Ammon's horn (tissue), 1 donor: Measurements from ENCODE around the gene LNX2.
"Not testable (repeated sequence)": the region's sequence is repeated elsewhere in the genome, so short reads cannot be mapped to it uniquely, and the experiment has no call there.

Source experiments
- DNase-seq: peaks from one replicate; pipeline ENCODE4 v3.0.0-alpha.2; 2016; ENCODE audit warnings: low spot score

The LNX2 gene

DNA sequence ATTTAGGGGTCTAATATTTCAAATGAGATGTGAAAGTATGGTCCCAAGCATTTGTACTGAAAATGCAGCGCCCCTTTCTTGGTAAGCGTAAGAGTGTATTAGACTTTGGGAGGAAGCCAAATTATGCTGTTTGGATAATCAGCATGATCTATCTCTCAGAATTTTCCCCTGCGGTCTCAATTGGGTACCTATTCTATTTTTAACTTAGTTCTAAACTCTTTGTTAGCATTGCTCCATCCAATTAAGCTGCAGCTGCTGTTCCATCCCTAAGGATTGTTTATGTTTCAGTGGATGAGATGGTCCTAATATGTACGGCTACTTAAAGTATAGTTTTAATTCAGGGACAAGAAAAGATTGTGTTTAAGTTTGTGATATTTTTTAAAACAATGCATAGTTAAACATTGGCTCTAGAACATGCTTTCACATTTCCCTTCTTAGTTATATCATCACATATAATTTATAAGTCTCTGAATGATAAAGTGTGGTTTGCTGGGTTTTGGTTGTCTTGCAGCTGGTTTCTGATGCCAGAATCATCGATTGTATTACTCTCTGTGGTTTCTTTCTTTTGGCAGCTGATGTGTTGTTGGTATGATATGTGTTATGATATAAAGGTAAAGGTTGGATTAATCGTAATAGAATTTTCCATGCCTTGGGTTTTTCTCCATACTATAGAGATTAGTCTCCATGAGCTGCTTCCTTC, 16.4 kb upstream of the LNX2 start:
- DNase-seq: no peak

DNA sequence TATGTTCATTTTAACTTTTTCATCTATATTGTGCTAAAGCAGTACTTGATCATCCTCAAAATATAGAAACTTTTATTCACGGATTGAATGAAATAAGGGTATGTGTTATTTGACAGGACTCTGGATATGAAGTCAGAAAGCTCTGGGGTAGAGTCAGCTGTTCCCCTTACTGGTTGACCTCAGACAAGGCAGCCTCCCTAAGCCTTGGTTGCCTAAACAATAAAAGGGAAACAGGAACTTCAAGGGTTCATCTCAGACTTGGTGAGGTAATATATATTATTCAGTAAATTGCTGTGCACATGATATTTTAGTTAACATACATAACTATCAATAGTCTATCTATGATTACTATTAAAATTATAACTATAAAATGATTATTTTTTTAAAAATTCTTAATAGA, 14.9 kb upstream of the LNX2 start:
- DNase-seq: no peak

DNA sequence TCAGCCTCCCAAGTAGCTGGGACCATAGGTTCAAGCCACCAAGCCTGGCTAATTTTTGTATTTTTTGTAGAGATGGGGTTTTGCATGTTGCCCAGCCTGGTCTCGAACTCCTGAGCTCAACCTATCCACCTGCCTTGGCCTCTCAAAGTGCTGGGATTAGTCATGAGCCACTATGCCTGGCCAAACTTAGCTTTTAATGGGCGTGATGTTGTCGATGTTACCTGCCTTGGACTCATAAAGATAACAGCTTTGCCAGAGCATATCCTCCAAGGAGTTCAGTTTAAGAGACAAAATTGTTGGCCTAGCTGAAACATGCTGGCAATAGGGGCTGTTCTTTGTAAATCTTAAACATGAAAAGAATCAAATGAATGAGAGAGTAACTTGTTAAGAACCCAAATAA, 14.5 kb upstream of the LNX2 start:
- DNase-seq: no peak

DNA sequence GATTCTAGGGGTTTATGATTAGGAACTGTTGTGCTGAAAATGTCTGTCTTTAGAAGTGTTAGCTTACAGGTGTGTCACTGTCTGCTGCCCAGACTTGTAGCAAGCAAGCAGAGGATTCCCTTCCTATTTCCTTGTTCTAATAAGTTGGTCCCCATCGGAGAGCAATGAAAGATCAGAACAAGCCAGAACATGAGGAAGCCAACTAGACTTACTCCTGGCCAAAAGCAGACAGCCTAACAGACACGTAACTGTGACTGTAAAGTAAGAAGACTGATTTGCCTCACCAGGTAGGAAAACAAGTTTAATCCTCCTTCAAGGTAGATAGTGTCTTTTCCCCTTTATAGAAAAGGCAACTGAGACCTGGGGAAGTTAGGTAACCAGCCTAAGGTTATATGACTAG, 13.9 kb upstream of the LNX2 start:
- no peak for DNase-seq

DNA sequence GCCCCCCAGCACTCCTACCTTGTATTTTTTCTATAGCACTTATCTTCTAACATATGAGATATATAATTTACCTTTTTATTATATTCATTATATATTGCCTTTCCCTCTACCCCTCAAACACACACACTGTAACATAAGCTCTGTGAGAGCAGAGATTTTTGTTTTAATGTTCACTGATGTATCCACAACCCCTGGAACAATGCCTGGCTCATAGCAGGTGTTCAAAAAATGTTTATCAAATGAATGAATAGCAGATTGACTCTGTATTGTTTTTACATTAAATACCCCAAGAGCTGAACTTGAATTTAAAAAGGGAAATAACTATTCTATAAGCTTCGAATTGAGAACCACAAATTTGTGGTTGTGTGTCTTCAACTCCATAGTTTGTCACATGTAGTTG, 12.3 kb upstream of the LNX2 start:
- no peak for DNase-seq

DNA sequence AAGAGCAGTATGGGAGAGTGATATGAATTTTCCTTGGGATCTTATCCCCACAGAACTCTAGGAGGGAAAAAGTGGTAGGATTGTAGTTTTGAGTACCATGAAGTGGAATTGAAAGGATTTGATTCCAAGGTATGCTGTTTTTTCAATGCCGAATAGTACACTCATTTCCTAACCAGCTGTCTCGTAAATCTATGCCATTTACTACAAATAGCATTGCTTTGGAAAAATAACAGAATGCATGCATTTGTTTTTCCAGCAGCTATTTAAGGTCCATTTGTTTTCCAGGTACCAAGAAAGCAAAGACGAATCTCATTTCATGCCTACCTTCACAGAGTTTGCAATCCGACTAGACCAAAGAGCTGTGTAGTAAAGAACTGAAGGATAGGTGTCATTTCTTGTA, 11.9 kb upstream of the LNX2 start:
- no peak for DNase-seq

DNA sequence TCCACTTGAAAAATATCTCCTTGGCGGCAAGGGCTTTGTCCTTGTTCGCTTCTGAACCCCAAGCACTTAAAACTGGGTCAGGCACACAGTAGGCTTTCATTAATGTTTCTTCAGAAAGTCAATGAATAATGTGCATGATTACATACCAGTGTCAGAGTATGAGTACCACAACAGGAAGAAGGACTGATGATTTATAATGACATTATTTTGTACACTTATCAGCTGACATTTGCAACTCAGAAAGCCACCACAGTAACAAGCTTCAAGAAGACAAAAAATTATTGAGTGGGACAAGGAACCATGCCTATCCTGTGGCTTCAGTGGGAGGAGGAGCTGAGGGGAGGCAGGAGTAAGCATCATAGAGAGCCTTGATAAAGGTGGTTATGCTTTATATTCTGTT, 11.3 kb upstream of the LNX2 start:
- DNase-seq: no peak

DNA sequence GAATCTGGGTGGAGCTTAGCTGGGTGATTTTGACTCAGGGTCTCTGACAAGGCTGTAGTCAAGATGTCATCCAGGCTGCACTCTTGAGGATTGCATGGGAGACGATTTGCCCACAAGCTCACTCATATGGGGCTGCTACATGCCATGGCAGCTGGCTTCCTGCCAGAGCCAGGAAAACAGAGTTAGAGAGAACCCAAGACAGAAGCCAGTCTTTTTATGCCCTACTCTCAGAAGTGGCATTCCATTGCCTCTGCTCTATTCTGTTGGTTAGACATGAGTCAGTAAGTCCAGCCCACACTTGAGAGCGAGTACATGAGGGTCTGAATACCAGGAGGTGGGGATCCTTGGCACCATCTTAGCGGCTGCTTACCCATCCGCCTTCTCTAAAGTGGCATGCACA, 10.8 kb upstream of the LNX2 start:
- DNase-seq: no peak

DNA sequence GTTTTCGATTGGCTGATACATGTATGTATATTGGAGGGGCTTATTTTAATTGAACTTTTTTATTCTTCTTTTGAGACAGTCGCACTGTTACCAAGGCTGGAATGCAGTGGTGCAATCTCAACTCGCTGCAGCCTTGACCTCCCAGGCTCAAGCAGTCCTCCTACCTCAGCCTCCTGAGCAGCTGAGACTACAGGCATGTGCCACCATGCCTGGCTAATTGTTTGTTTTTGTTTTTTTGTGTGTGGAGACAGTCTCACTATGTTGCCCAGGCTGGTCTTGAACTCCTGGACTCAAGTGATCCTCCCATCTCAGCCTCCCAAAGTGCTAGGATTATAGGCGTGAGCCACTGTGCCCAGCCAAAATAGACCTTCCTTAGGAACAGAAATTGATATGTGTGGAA, 8.4 kb upstream of the LNX2 start:
- not testable (repeated sequence) for DNase-seq

DNA sequence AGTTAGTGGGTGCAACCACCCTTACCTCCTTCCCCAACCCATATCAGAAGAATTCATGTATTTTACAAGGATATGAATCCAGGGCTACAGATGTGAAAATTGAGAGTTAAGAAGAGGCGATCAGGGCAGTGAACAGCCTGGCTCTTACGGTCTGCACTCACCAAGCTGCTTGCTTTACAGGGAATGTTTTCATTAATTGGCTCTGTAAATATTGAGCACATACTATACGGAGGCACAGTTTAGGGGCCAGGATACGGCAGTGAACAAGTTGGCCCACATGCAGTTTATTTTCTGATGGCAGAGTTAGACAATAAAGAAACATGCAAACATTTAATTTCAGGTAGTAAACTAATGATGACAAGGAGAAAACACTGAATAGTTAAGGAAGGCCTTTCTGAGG, 7.8 kb upstream of the LNX2 start:
- no peak for DNase-seq

DNA sequence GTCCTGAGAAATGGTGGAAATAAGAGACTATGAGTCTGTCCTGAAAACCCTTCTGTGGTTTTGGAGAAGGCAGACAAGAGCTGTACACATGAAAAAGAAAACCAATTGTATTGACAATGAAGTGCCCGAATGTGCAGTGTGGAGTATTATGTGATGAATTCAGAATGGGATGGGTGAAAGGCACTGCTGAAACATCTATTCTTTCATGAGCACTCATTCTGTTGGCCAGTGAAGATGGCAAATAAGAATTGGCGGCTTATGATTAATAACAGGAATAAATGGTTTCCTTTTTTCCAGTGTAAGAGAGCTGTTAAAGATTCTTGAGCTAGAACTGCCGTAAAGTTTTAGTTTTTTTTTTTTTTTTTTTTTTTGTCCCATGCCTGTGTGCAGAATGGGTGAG, 7.1 kb upstream of the LNX2 start:
- no peak for DNase-seq

DNA sequence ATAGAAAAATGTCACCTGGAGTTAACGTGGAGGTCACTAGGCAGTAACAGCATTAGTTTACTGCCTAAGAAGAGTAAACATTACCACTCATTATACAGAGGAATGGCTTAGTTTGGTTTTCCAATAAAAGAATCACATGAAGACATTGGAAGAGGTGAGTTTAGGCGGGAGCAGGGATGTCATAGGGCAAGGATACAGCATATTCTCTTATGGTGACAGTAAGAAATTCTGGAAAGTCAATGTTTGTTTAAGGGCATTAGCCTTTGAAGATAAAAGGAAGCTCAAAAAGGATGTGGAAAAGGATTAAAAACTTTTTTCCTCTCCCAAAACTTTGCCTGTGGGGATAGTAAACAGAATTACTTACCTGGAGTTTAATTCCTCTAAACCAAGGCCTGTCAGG, 5.5 kb upstream of the LNX2 start:
- DNase-seq: no peak

DNA sequence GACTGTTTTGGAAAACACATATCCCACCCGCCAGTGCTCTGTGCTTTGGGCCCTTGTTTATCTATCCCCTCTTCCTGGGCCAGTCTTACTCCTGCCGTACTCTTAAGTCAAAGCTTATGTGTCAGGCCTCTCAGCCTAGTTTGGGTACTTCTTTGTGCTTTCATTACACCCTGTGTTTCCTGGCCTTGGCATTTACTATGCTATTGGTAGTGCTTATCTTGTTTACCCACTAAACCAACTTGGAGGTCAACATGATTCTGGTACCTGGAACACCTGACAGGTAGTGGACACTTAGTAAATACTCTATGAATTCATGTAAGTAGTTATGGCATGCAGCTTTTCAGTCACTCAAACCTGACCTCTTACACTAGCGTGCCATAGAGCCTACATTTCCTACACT, 3.7 kb upstream of the LNX2 start:
- DNase-seq: no peak

DNA sequence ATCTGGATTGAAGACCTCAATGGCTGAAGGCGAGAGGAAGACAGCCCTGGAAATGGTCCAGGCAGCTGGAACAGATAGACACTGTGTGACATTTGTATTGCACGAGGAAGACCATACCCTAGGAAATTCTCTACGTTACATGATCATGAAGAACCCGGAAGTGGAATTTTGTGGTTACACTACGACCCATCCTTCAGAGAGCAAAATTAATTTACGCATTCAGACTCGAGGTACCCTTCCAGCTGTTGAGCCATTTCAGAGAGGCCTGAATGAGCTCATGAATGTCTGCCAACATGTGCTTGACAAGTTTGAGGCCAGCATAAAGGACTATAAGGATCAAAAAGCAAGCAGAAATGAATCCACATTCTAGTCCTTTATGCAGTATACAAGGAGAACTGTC, 2.6 kb upstream of the LNX2 start:
- DNase-seq: no peak

DNA sequence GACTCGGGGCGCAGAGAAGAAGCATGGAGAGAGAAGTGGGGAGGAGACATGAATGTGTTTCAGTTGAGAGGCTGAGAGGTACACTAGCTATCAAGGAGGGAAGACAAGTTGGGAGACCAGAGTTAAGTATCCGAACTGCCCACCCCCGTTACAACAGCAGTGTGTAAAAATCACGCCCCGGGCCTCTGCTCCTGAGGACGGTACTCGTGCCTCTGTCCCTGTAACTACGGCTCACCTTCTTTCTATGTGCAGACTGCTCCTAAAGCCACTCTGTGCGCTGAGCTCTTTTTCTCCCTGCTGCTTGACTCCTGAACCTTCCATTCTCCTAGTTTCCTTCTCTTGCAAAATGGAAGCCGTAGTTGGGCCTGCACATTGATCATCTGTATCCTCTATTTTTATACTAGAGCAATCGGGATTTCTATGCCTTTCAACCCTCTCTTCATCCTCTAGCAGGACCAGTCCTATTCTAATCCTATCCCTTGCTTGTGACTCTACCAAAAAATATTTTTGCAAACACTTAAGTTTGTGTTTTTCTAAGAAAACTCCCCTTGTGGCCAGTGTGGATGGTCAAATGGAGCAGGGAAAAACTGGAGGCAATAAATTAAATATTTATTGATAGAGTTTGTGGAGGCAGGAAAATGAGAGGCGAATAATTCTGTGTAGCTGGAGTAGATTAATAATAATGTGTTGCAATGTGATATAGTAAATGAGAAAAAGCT, 1.9 kb upstream of the LNX2 start:
- no peak for DNase-seq

DNA sequence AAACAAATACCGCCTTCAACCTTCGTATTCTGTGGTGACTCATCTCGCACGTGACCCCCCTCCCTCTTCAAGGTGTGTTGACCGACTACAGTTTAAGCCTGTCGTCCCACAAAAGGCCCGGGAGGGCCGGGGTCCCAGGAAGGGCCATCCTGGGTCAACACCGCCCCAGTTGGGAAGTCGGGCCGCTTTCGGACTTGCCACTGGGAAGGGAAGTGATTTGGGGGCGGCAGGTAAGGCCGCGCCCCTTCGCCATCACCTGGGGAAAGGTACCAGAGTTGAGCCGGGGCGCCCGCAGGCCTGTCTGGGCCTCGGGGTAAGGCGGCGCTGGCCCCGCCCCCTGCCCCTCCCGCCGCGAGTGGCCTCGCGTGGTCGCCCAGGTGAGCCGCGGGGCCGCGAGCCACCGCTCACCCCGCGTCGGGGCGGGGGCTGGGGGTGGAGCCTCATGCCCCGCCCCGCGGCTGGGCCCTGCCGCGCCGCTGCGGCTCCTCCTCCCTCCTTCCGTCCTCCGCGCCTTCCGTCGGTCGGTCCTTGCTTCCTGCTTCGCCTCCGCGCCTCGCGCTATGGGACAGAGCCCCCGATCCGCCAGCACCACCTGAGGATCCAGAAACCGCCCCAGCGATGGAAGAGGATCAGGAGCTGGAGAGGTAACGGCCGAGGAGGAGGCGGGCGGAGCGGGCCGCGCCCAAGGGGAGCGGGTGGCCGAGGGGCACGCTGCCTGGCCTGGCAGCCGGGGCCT, 1.2 kb upstream of the LNX2 start, which contains the start of gene POLR1D:
Gene POLR1D (plus strand): TSS at position 527 of the 736 bp plus-strand sequence. CDS start 92 bp downstream, at position 619.
- DNase-seq: peak; percentile 91

DNA sequence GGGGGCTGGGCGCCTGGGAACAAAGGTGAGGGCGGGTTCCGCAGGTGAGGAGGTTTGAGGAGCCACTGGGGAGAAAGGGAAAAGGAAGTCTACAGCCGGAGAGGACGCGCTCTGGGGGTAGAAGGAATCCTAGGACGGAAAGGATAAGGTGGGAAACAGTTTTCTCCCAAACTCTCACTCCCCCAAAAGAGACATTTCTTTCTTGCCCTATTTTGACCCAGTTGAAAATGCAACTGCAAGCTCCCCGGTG, 712 bp upstream of the LNX2 start:
- DNase-seq: no peak

DNA sequence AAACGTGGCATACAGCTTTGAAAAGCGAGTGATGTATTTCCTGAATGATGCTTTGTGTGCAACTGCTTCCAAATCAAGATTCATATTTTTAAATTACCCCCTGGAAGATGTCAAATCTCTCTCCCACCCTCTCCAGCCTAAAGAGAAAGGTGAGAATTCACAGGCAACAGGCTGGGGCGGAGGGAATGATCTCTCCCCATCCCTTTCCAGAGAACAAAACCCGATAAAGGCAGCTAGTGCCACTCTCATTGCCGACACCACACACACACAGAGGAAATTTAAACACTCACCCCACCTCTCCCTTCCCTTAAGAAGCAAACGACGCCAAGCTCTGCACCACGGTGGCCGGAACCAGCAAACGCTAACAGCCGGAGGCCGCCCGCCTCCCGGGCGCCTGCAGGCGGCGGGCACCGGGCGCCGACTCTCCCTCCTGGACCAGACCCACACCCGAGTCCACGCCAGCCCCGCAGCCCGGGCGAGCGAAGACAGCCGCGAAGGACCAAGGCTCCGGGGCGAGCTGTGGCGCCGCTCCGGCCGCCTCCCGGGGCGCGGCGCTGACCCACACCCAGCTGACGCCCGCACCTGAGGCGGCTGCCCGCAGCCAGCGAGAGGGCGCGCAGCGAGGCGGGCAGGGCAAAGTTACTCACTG, 477 bp downstream of the LNX2 start:
- peak; percentile 24 for DNase-seq

DNA sequence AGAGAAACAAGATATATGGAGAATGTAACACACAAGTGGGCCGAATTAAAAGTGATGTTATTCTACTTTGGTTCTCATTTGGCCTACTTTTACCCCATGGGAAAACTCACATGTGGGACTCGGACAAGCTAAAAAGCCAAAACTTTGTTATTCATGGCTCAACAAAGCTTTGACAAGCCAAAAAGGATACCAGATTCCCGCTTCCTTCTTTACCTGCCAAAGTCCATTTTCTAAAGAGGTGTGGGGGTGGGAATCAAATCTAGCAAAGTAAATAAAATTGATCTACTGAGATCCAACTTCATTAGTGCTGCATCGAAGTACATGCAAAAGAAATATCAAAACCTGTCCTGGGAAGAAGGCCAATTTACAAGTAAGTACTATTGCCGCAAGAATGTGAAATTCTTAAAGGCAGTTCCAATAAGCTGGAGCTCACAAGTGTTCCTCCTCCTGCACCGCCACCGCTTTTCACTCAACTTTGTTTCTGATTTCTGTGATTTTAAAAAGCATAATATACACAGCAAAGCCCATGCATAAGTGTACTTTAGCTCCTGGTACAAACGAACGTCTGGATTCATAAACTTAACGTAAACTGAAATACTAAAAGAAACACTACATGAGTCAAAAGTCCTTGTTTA, 1.1 kb downstream of the LNX2 start:
- no peak for DNase-seq

DNA sequence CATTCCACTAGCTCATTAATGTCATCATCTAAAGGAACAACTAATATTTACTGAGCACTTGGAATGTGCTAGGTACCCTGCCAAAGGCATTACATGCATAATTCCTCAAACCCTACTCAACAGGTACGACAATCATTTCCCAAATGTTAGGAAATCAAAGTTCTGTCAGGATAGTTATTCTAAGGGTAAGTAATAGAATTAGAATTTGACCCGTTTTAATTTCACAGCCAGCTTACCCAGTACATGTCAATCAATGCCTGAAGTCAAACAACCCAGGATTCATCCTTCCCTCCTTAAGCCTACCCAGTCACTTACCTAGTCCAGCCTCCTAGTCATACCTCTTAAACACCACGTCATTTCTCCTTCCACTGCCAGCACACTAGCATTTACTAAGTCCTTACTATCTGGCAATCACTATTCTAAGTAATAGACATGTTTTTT, 2.4 kb downstream of the LNX2 start:
- no peak for DNase-seq

DNA sequence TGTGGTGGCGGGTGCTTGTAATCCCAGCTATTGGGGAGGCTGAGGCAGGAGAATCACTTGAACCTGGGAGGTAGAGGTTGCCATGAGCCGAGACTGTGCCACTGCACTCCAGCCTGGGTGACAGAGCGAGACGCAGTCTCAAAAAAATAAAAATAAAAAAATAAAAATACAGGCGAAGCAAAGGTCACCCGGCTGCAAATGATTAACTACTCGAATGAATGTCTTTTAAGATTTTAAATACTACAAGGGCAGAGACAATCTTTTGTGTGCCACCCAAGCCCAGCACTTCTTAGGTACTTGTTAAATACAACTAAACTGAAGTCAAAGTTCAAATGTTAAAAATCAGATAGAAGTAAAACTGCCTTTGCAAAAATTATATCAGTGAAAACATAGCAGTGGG, 6.7 kb downstream of the LNX2 start:
- no peak for DNase-seq

DNA sequence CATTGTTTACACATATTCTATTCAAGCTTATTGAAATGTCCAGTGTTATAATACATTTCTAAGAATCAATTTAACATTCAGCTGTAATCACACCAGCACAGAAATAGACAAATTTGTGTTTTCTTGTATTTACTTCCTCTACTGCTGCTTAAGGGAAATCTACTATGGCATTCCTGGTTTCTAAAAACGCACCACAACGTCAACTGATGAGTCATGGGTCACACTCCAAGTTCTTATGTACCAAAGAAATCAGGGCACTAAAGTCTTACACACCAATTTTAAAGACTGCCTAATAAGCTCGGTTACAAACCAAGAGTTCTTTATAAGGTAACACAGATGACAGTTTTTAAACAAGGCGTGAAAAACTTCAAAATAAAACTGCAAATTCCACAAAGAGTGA, 13.2 kb downstream of the LNX2 start:
- DNase-seq: no peak
